Upper lobe of left lung (tissue), 4 donors: ENCODE data around the gene PIK3R2.

ENCODE experiments used
- POLR2A ChIP-seq, 4 donors: fragments of 450-650 bp; IDR thresholded peaks; one replicate each; pipeline ENCODE4 v1.5.1; 2016 to 2017; ENCODE audit warnings: antibody characterized with exemption in 4 of 4, mild to moderate bottlenecking in 2 of 4
- POLR2AphosphoS5 ChIP-seq, 2 donors: sonication (generic); formaldehyde crosslinking; IDR thresholded peaks; one replicate each; pipeline ENCODE4 v1.5.1; 2017; ENCODE audit warnings: antibody characterized with exemption in 2 of 2
- TF ChIP-seq, protein P1 (sequence below), 6 experiments: fragments of 450-650 bp in 4 of 6; fragments of 200-600 bp in 2 of 6; sonication (generic) in 2 of 6; IDR thresholded peaks; one replicate each; pipeline ENCODE4 v1.5.1; 2016 to 2019; ENCODE audit warnings: antibody characterized with exemption in 6 of 6

- TF ChIP-seq, protein P1, sequence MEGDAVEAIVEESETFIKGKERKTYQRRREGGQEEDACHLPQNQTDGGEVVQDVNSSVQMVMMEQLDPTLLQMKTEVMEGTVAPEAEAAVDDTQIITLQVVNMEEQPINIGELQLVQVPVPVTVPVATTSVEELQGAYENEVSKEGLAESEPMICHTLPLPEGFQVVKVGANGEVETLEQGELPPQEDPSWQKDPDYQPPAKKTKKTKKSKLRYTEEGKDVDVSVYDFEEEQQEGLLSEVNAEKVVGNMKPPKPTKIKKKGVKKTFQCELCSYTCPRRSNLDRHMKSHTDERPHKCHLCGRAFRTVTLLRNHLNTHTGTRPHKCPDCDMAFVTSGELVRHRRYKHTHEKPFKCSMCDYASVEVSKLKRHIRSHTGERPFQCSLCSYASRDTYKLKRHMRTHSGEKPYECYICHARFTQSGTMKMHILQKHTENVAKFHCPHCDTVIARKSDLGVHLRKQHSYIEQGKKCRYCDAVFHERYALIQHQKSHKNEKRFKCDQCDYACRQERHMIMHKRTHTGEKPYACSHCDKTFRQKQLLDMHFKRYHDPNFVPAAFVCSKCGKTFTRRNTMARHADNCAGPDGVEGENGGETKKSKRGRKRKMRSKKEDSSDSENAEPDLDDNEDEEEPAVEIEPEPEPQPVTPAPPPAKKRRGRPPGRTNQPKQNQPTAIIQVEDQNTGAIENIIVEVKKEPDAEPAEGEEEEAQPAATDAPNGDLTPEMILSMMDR (IDR thresholded peaks at IDR 0.05), result no peak
- TF ChIP-seq POLR2A (IDR thresholded peaks at IDR 0.05) (no peak), POLR2AphosphoS5 (IDR thresholded peaks at IDR 0.05) (no peak)
Observed at GRCh38 chr19:18128805-18129204, 24.2 kb upstream of the PIK3R2 start.
